Right kidney (tissue), 1 donor: ENCODE results near the gene TRIO.

Source experiments
- DNase-seq: peaks from one replicate; pipeline ENCODE4 v3.0.0-alpha.2; 2016

The TRIO gene

GRCh38 chr5:14226992-14227391, 83.8 kb downstream of the TRIO start:
- no peak for DNase-seq

- DNase-seq, result no peak
Measured at GRCh38 chr5:14227513-14227912, 84.4 kb downstream of the TRIO start.

GRCh38 chr5:14228219-14228618, 85.1 kb downstream of the TRIO start:
- DNase-seq, result no peak

DNA sequence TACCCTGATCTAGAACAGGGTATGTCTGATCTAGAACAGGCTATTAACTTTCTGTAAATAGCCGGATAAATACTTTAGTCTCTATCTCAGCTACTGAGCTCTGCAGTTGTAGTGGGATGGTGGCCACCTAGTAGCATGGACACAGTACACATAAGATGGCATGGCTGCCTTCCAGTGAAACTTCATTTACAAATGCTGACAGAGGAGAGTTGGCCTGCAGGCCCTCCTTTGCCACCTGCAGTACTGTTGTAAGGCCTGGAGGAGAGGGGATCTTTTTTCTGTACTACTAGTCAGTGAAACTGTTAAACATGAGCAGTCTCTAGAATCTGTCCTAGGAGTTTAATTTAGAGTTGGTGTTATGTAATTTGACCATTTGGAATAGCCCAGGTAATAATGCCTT, 86.0 kb downstream of the TRIO start:
- no peak for DNase-seq

DNA sequence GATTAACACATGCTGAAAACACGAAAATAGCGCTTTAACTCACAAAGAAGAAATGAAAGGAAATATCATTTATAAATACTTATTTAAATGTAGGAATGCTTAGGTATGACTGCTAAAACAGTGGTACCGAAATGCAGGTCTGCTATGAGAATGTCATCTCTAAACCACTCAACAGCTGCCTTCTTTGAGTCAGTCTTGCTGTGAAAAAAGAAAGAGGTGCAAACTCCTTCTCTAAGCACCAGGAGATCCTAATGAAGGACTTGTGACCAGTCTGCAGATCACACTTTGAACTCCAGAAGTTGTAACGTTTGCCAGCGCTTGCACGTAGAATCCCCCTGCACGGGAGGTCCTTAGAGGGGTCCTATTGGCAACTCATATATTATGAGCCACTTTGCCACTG, 86.6 kb downstream of the TRIO start:
- DNase-seq, result no peak

GRCh38 chr5:14231156-14231555, 88.0 kb downstream of the TRIO start:
- no peak for DNase-seq

DNA sequence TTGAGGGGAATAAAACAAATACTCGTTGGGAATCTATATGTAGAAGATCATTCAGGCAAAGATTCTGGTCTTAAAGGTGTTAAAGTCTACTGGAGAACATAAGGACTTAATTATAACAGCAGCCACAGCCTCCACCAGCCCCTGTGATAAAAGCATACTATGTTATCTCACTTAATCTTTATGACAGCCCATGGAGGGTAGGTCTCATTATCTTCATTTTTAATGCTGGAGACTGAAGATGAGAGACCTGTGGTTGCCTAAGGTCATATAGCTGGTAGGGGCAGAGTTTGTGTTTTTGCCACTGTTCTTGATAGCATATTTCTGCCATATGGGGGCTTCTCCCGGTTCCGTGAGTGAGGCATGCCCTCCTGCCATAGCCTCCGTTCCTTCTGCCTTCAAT, 88.7 kb downstream of the TRIO start:
- DNase-seq, result no peak

- no peak for DNase-seq
Measured at GRCh38 chr5:14234204-14234603, 91.1 kb downstream of the TRIO start.

DNA sequence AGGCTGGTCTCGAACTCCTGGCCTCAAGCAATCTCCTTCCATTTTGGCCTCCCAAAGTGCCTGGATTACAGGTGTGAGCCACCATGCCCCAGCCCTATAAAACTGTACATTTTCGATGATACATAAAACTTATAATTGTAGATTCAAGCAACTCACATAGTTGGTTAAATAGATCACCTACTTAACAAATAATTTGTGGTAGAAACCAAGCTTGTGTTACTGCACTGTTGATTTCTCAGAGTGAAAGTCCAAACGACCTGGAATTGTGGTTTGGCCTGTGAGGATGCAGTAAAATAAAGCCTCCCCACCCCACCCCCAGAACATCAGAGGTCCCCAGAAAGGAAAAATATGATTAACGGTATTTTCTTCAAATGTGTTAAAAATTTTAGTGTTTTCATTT, 92.7 kb downstream of the TRIO start:
- DNase-seq, result no peak

GRCh38 chr5:14236757-14237156, 93.6 kb downstream of the TRIO start:
- DNase-seq, result no peak

GRCh38 chr5:14237317-14238086, 94.4 kb downstream of the TRIO start:
- no peak for DNase-seq

DNA sequence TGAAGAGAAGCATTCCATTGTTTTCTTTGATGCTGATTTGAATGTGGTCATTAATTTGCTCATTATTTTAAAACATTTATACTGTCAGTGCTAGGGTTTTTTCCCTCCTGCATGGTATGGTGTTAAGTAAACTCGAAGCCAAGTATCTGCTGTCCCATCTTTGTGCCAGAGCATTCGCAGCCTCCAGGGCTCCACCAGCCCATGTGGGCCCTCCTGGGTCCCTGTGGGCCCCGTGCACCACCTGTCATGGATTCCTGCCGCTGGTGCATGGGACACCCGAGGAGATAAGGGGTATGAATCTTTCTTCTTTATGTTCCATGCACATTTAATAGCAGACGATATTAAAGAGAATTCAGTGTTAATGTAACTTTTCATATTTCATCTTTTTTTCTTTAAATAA, 95.1 kb downstream of the TRIO start:
- DNase-seq, result no peak

- DNase-seq, result no peak
Measured at GRCh38 chr5:14239404-14239803, 96.3 kb downstream of the TRIO start.

GRCh38 chr5:14239951-14240350, 96.8 kb downstream of the TRIO start:
- no peak for DNase-seq

DNA sequence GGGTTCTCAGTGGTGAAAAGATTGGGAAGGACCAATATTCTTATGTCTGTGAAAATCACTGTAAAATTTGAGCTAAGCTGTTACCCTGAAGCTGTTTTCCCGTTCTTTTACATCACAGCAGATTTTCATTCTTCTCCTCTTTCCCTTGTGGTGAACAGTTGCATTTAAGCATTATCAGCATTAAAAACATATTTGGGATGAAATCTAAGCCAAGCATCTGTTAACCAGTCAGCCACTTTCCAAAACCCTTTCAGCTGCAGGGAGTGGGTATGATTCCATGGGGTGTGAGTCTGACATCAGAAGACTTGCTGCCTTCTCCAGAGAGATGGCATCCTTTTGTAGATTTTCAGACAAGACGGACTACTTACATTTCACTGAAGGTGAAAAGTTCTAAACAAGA, 97.2 kb downstream of the TRIO start:
- no peak for DNase-seq

- no peak for DNase-seq
Measured at GRCh38 chr5:14241141-14241540, 98.0 kb downstream of the TRIO start.

DNA sequence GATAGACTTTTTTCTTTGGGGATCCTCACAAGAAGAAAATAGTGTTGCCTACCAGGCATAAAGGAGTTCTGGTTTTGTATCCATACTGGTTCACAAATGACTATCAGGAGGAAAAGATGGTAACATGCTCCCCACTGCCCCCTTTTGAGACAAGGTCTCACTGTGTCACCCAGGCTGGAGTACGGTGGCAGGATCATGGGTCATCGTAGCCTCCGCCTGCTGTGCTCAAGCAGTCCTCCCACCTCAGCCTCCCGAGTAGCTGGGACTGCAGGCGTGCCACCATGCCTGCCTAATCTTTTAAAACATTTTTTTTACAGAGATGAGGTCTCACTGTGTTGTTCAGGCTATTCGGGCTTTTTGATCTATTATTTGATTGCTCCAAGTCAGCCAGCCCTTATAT, 99.3 kb downstream of the TRIO start:
- DNase-seq, result no peak

GRCh38 chr5:14242871-14243383, 99.8 kb downstream of the TRIO start:
- no peak for DNase-seq

- no peak for DNase-seq
Measured at GRCh38 chr5:14243766-14244165, 100.6 kb downstream of the TRIO start.

GRCh38 chr5:14244721-14245120, 101.6 kb downstream of the TRIO start:
- no peak for DNase-seq

DNA sequence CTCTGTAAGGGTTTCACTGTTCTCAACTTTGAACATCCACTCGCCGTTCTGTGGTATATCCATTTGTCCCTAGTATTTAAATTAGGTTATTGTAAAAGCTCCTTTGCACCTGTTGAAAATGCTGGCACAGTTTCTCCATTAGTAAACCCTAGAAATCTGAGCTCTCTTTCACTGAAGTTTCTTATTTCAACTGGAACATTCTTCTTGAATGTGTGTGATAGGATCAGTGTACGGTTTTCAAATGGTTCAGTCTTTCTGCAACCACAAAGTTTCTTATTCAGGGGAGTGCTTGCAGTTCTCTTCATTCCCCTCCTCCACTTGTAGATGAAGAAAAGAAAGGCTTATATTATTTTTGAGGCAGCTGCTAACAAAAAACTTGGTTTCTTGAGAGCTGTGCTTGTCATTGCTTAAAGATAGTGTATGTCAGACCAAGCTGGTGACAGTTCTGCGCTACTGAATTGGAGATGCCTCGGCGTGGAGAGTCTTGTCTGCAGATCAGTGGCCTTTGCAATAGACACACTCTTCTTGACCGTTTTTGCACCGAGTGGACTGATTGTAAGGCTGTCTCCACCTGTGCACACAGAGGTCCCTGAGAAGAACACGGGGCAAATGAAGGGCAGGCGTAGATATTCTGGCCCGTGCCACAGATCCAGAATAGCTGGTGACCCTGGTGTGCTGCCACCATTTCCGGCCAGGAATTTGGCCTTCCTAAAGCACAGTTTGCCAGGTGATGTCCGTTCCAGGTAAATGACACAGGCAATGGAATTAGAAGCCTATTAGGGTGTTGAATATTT, 102.2 kb downstream of the TRIO start:
- DNase-seq, result no peak

DNA sequence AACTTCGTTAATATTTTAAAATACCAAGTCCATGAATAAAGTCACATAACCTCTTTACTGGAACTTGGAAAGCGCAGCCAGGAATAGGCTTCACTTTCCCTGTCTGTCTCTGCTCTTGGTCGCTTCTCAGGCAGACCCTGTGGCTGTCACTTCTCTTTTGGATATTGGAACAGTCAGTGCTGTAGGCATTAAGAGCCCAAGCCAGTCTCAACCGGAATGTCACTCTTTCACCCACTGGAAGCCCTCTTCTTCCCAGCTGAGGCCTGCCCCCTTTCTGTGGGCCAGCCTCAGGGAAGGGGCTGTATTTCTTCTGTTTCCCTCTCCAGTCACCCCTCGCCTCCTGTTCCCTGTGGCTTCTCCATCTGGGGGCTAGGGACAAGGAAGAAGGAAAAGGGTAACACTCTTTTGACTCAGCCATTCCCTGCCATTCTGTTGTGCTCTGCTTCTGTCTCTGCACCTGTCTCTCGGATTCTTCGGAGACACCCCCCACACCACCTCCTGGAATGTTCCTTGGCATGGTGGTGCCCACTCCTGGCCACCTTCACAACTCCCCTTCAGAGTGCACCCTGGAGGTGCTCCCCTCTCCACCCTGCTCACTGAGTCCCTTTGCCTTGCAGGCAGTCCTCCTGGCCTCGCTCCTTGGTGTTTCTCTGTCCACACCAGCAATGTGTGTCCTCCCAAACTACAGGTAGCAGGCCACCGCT, 103.4 kb downstream of the TRIO start:
- DNase-seq, result no peak

DNA sequence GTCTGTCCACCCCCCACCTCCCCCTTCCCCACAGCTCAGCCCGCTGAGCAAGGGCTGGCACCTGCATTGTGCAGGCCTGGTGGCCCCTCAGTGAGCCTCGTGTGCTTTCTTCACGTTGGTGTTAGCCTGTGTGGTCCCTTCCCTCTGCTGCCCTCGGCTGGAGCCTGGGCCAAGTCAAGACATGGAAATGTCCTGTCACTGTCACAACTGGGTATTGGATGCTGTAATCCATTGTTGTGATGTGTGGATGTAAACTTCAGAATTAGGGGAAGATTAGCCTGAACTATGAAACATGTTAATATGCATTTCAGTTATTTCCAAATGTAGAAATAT, 103.9 kb downstream of the TRIO start:
- no peak for DNase-seq
